Prostate gland (tissue), 2 donors: Measurements from ENCODE around the gene CPOX.

ENCODE experiments used
- CTCF ChIP-seq, 4 experiments: fragments of 200-600 bp in 2 of 4; fragments of 450-650 bp in 2 of 4; sonication (generic) in 2 of 4; IDR thresholded peaks; 1 replicate in 3 of 4; 2 replicates in 1 of 4; pipeline ENCODE4 v1.5.1; 2016 to 2019; ENCODE audit warnings: antibody characterized with exemption in 4 of 4, mild to moderate bottlenecking in 2 of 4, moderate library complexity in 2 of 4
- POLR2A ChIP-seq: fragments of 450-650 bp; IDR thresholded peaks from one replicate; pipeline ENCODE4 v1.6.1; 2016; ENCODE audit warnings: antibody characterized with exemption, mild to moderate bottlenecking

GRCh38 chr3:98587654-98588053 lies 5.8 kb downstream of the CPOX start:
- TF ChIP-seq CTCF (IDR thresholded peaks at IDR 0.05) (no peak), POLR2A (no peak)
